Left renal cortex interstitium (tissue), 4 donors: ENCODE measurements around the gene PRSS33. TPM values are rescaled to one million over a fixed set of nuclear protein-coding genes. Genes with fewer than 3 reads are reported as not detected.

Experiments used
- DNase-seq, 4 donors: peaks; one replicate each; pipeline ENCODE4 v3.0.0-alpha.2; 2013; ENCODE audit warnings: low read depth in 4 of 4, low spot score in 2 of 4, missing footprints in 1 of 4
- polyA plus RNA-seq, 4 donors: library from polyadenylated mRNA; unstranded; fragments of 120-200 nt; gene quantifications; one replicate each; pipeline ENCODE4 v1.2.1, GENCODE V29; 2013; ENCODE audit not compliant: insufficient read length in 4 of 4

PRSS33 gene
- polyA plus RNA-seq, 4 donors, result 0.13 to 0.97 (median 0.46) TPM; not detected in 1

GRCh38 chr16:2745961-2746360 is 41.4 kb downstream of the PRSS33 start:
- DNase-seq, result no peak

GRCh38 chr16:2745116-2745890 is 42.1 kb downstream of the PRSS33 start:
- DNase-seq, result no peak

- DNase-seq, result no peak
These were observed 42.6 kb downstream of the PRSS33 start for GRCh38 chr16:2744711-2745110.

- no peak for DNase-seq
These were observed 44.2 kb downstream of the PRSS33 start for GRCh38 chr16:2743007-2743810.

GRCh38 chr16:2742323-2743006 is 44.9 kb downstream of the PRSS33 start:
- DNase-seq, result no peak

GRCh38 chr16:2741168-2741567 is 46.2 kb downstream of the PRSS33 start:
- DNase-seq, result no peak

- no peak for DNase-seq
These were observed 46.9 kb downstream of the PRSS33 start for GRCh38 chr16:2740476-2740875.

GRCh38 chr16:2739625-2740430 is 47.5 kb downstream of the PRSS33 start:
- DNase-seq, result no peak

- DNase-seq, result no peak
These were observed 48.7 kb downstream of the PRSS33 start for GRCh38 chr16:2738615-2739014.

- no peak for DNase-seq
These were observed 49.4 kb downstream of the PRSS33 start for GRCh38 chr16:2737895-2738418.

- no peak for DNase-seq
These were observed 50.1 kb downstream of the PRSS33 start for GRCh38 chr16:2737238-2737605.

GRCh38 chr16:2736476-2737237 is 50.7 kb downstream of the PRSS33 start:
- DNase-seq, result no peak

GRCh38 chr16:2734844-2735515 is 52.4 kb downstream of the PRSS33 start:
- no peak for DNase-seq

Other genes starting within 250 kb of the PRSS33 start
- gene PDPK1, start 249.5 kb downstream of the PRSS33 start, polyA plus RNA-seq, result 10 to 100 TPM; 38.8 to 53.0 (median 49.2) TPM
- 10 to 100 TPM; 22.0 to 26.5 (median 23.4) TPM for gene KCTD5, start 105.0 kb downstream of the PRSS33 start, polyA plus RNA-seq
- gene PRSS27, start 67.3 kb downstream of the PRSS33 start, polyA plus RNA-seq, result 1 to 10 TPM in 3 of 4 donors, under 1 TPM in 1; 0.92 to 2.5 (median 2.2) TPM
- gene SRRM2, start 34.9 kb downstream of the PRSS33 start, polyA plus RNA-seq, result 100 to 1,000 TPM; 392 to 919 (median 636) TPM
- 100 to 1,000 TPM; 205 to 367 (median 263) TPM for gene ELOB, start 10.3 kb downstream of the PRSS33 start, polyA plus RNA-seq
- not detected for gene PRSS41, start 10.9 kb upstream of the PRSS33 start, polyA plus RNA-seq
- not detected for gene PRSS21, start 29.7 kb upstream of the PRSS33 start, polyA plus RNA-seq
- 1 to 10 TPM in 1 of 4 donors, under 1 TPM in 3; 0.19 to 1.2 (median 0.61) TPM for gene ZG16B, start 42.7 kb upstream of the PRSS33 start, polyA plus RNA-seq
- gene PRSS22, start 70.6 kb upstream of the PRSS33 start, polyA plus RNA-seq, result 10 to 100 TPM in 1 of 4 donors, 1 to 10 TPM in 3; 6.3 to 16.6 (median 8.4) TPM
- 10 to 100 TPM; 21.9 to 38.4 (median 27.9) TPM for gene FLYWCH2, start 95.7 kb upstream of the PRSS33 start, polyA plus RNA-seq
- gene FLYWCH1, start 124.4 kb upstream of the PRSS33 start, polyA plus RNA-seq, result 10 to 100 TPM; 19.3 to 40.9 (median 25.4) TPM
- 1 to 10 TPM; 1.1 to 2.7 (median 2.3) TPM for gene KREMEN2, start 176.7 kb upstream of the PRSS33 start, polyA plus RNA-seq
- 10 to 100 TPM in 2 of 4 donors, 1 to 10 TPM in 2; 8.7 to 11.4 (median 9.9) TPM for gene PAQR4, start 181.8 kb upstream of the PRSS33 start, polyA plus RNA-seq
- 10 to 100 TPM in 3 of 4 donors, 1 to 10 TPM in 1; 9.8 to 29.0 (median 20.1) TPM for gene PKMYT1, start 192.9 kb upstream of the PRSS33 start, polyA plus RNA-seq
- gene CLDN9, start 225.4 kb upstream of the PRSS33 start, polyA plus RNA-seq, result 1 to 10 TPM; 2.2 to 4.8 (median 2.9) TPM
- 10 to 100 TPM; 32.8 to 39.4 (median 35.9) TPM for gene CLDN6, start 230.6 kb upstream of the PRSS33 start, polyA plus RNA-seq
- 10 to 100 TPM; 10.1 to 23.1 (median 16.9) TPM for gene TNFRSF12A, start 232.8 kb upstream of the PRSS33 start, polyA plus RNA-seq
- gene HCFC1R1, start 236.4 kb upstream of the PRSS33 start, polyA plus RNA-seq, result 10 to 100 TPM; 54.2 to 86.5 (median 68.9) TPM
- 10 to 100 TPM; 28.5 to 36.4 (median 33.1) TPM for gene THOC6, start 236.5 kb upstream of the PRSS33 start, polyA plus RNA-seq
- gene BICDL2, start 249.4 kb upstream of the PRSS33 start, polyA plus RNA-seq, result 1 to 10 TPM; 1.5 to 6.9 (median 2.5) TPM